Sigmoid colon (tissue), 7 donors: Measurements from ENCODE around the gene DCDC2C. TPM values are rescaled to one million over a fixed set of nuclear protein-coding genes. Genes with fewer than 3 reads are reported as not detected.
A peak's percentile ranks its signal among the peaks of the same experiment; 100 is the strongest.
"Not testable (repeated sequence)": the region's sequence is repeated elsewhere in the genome, so short reads cannot be mapped to it uniquely, and the experiment has no call there.

Experiments
- DNase-seq: peaks from one replicate; pipeline ENCODE4 v3.0.0-alpha.2; 2019
- H3K27ac ChIP-seq, 4 donors: fragments of 200-600 bp; sonication (generic); one replicate each; pipeline ENCODE4 v1.5.1; 2016 to 2019; ENCODE audit warnings: mild to moderate bottlenecking in 1 of 4
- H3K27me3 ChIP-seq, 3 donors: fragments of 200-600 bp; sonication (generic); one replicate each; pipeline ENCODE4 v1.5.1; 2019; ENCODE audit warnings: mild to moderate bottlenecking in 1 of 3
- H3K36me3 ChIP-seq, 4 donors: fragments of 200-600 bp; sonication (generic); one replicate each; pipeline ENCODE4 v1.5.1; 2016 to 2019
- H3K4me1 ChIP-seq, 4 donors: fragments of 200-600 bp; sonication (generic); one replicate each; pipeline ENCODE4 v1.5.1; 2017 to 2019
- H3K4me3 ChIP-seq, 4 donors: fragments of 200-600 bp; sonication (generic); one replicate each; pipeline ENCODE4 v1.5.1; 2017 to 2019; ENCODE audit warnings: mild to moderate bottlenecking in 2 of 4, moderate library complexity in 1 of 4
- H3K9me3 ChIP-seq, 4 donors: fragments of 200-600 bp in 3 of 4; sonication (generic) in 3 of 4; one replicate each; pipeline versions ENCODE4 v1.5.1 to v1.6.1; 2013 to 2019
- EP300 ChIP-seq, 4 donors: sonication (generic); formaldehyde crosslinking; IDR thresholded peaks; one replicate each; pipeline ENCODE4 v1.6.1; 2017; ENCODE audit warnings: antibody characterized with exemption in 4 of 4
- POLR2A ChIP-seq, 2 donors: fragments of 450-650 bp; IDR thresholded peaks; one replicate each; pipeline ENCODE4 v1.6.1; 2016; ENCODE audit warnings: antibody characterized with exemption in 2 of 2, mild to moderate bottlenecking in 2 of 2, moderate library complexity in 2 of 2
- POLR2AphosphoS5 ChIP-seq, 4 donors: sonication (generic); formaldehyde crosslinking; IDR thresholded peaks; one replicate each; pipeline ENCODE4 v1.6.1; 2017; ENCODE audit warnings: antibody characterized with exemption in 4 of 4
- WGBS, 2 donors: extraction: QIAGEN DNeasy Blood & Tissue Kit; methylation state at CpG; one replicate each; pipeline ENCODE4 v1.1.7; 2013; 5-methylcytosine and 5-hydroxymethylcytosine counted together
- intact Hi-C: fragments of 100-400 bp; cut with DNase I; formaldehyde crosslinking; loops from one replicate; pipeline ENCODE4 v1.15.1; 2023
- polyA plus RNA-seq, 3 donors: library from polyadenylated mRNA; stranded (reverse); fragments of 200-250 nt; gene quantifications; one replicate each; pipeline ENCODE4 v1.2.3, GENCODE V29; 2013
- total RNA-seq, 4 donors: library from RNA; depleted of rRNA; stranded (reverse); fragments of >200 nt; gene quantifications; one replicate each; pipeline ENCODE4 v1.1.0, GENCODE V29; 2016
- TF ChIP-seq, protein P1 (sequence below), 4 experiments: fragments of 450-650 bp in 3 of 4; fragments of 200-600 bp in 1 of 4; IDR thresholded peaks; one replicate each; pipeline ENCODE4 v1.5.1; 2016 to 2019; ENCODE audit warnings: antibody characterized with exemption in 4 of 4, mild to moderate bottlenecking in 3 of 4, moderate library complexity in 2 of 4
- donor health status: healthy with polysubstance abuse.
- donor health status: Bipolar disorder and iron deficiency.
- donor health status: healthy.

The DCDC2C gene
- total and polyA plus RNA-seq, 7 donors, result 0.33 TPM; not detected in 6

DNA sequence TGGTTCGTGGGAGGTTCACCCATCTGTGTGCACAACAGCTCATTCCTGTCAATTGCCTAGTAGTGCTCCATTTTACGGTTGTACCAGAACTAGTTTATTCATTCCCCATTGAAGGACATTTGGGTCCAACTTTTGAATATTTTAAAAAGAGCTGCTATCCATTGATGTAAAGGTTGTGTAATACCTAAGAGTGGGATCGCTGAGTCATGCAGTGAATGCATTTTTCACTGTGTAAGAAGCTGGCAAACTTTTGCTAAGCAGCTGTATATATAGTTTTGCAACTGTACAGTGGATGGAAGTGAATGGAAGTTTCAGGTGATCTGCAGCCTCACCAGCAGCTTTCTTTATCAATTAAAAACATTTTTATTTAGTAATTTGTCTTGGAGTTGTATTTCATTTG, 104.5 kb downstream of the DCDC2C start:
- H3K27me3 ChIP-seq, result no peaks in the 10 kb centered on the region
- H3K9me3 ChIP-seq, result peaks cover 0 to 3% (median 0%) of the 10 kb centered on the region in 4 donors
- intact Hi-C loops, result no loop called here
- H3K27ac ChIP-seq, result no peak overlapping the region
- no peaks in the 10 kb centered on the region for H3K4me1 ChIP-seq
- H3K4me3 ChIP-seq, result no peak overlapping the region
- H3K36me3 ChIP-seq, result no peaks in the 10 kb centered on the region
- 84 to 85% methylated on average over 3 of the region's 3 CpGs for WGBS, 2 donors
- TF ChIP-seq, protein P1, sequence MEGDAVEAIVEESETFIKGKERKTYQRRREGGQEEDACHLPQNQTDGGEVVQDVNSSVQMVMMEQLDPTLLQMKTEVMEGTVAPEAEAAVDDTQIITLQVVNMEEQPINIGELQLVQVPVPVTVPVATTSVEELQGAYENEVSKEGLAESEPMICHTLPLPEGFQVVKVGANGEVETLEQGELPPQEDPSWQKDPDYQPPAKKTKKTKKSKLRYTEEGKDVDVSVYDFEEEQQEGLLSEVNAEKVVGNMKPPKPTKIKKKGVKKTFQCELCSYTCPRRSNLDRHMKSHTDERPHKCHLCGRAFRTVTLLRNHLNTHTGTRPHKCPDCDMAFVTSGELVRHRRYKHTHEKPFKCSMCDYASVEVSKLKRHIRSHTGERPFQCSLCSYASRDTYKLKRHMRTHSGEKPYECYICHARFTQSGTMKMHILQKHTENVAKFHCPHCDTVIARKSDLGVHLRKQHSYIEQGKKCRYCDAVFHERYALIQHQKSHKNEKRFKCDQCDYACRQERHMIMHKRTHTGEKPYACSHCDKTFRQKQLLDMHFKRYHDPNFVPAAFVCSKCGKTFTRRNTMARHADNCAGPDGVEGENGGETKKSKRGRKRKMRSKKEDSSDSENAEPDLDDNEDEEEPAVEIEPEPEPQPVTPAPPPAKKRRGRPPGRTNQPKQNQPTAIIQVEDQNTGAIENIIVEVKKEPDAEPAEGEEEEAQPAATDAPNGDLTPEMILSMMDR (IDR thresholded peaks at IDR 0.05), result no peak
- TF ChIP-seq POLR2A (IDR thresholded peaks at IDR 0.05), result no peak
- no peak for DNase-seq

GRCh38 chr2:3814706-3815245, 111.4 kb downstream of the DCDC2C start:
- no peak for TF ChIP-seq POLR2AphosphoS5 (IDR thresholded peaks at IDR 0.05)
- TF ChIP-seq EP300 (IDR thresholded peaks at IDR 0.05), result no peak
- no peaks in the 10 kb centered on the region for H3K36me3 ChIP-seq
- H3K27ac ChIP-seq, result no peak overlapping the region
- WGBS, 2 donors, result 90 to 93% methylated on average over 7 of the region's 7 CpGs
- H3K27me3 ChIP-seq, result no peaks in the 10 kb centered on the region
- DNase-seq, result no peak
- H3K4me3 ChIP-seq, result no peak overlapping the region
- H3K9me3 ChIP-seq, result peaks cover 0 to 12% (median 4%) of the 10 kb centered on the region in 4 donors
- no peaks in the 10 kb centered on the region for H3K4me1 ChIP-seq
- intact Hi-C loops, result no loop called here

- intact Hi-C loops, result not testable (repeated sequence)
Observed at GRCh38 chr2:3817144-3817543, 113.8 kb downstream of the DCDC2C start.

GRCh38 chr2:3823748-3824147, 120.4 kb downstream of the DCDC2C start:
- Histone ChIP-seq H3K27ac (no peak overlapping the region), H3K4me3 (no peak overlapping the region), H3K27me3 (no peaks in the 10 kb centered on the region), H3K4me1 (peaks cover 0 to 3% (median 0%) of the 10 kb centered on the region in 4 donors), H3K9me3 (no peaks in the 10 kb centered on the region), H3K36me3 (no peaks in the 10 kb centered on the region)
- no peak for TF ChIP-seq EP300 (IDR thresholded peaks at IDR 0.05)
- no peak for TF ChIP-seq POLR2AphosphoS5 (IDR thresholded peaks at IDR 0.05)
- TF ChIP-seq POLR2A (IDR thresholded peaks at IDR 0.05), result no peak
- TF ChIP-seq, protein P1 (IDR thresholded peaks at IDR 0.05), result no peak
- 61 to 68% methylated on average over 1 of the region's 1 CpG for WGBS, 2 donors
- no peak for DNase-seq
- intact Hi-C loops, result no loop called here

More at GRCh38 chr2:3817144-3817543, 113.8 kb downstream of the DCDC2C start:
- not testable (repeated sequence) for H3K4me3 ChIP-seq, DNase-seq, H3K27ac ChIP-seq, H3K27me3 ChIP-seq, H3K4me1 ChIP-seq, H3K36me3 ChIP-seq
- peaks cover 0 to 12% (median 3%) of the 10 kb centered on the region in 4 donors for H3K9me3 ChIP-seq
- 65 to 94% methylated on average over 2 of the region's 2 CpGs for WGBS, 2 donors

GRCh38 chr2:3827673-3828575, 124.5 kb downstream of the DCDC2C start:
- peak in 1 of 4 donors; percentile 6 for TF ChIP-seq POLR2AphosphoS5 (IDR thresholded peaks at IDR 0.05)
- TF ChIP-seq, protein P1 (IDR thresholded peaks at IDR 0.05), result no peak
- no peaks in the 10 kb centered on the region for H3K9me3 ChIP-seq
- WGBS, 2 donors, result 67 to 71% methylated on average over 6 of the region's 6 CpGs
- H3K27me3 ChIP-seq, result no peaks in the 10 kb centered on the region
- H3K36me3 ChIP-seq, result no peaks in the 10 kb centered on the region
- no peak overlapping the region for H3K27ac ChIP-seq
- H3K4me3 ChIP-seq, result no peak overlapping the region
- H3K4me1 ChIP-seq, result peaks cover 0 to 4% (median 0%) of the 10 kb centered on the region in 4 donors
- intact Hi-C loops, result no loop called here
- no peak for DNase-seq
